ENCODE measurements around the gene FYCO1.

- TF ChIP-seq NFE2L2 (conservative IDR thresholded peaks at IDR 0.05; ENCODE audit: low read length) (no peak), EP300 (IDR thresholded peaks at IDR 0.05) (no peak), MAFK (IDR thresholded peaks at IDR 0.05; ENCODE audit: partially characterized antibody) (no peak), MAZ (IDR thresholded peaks at IDR 0.05; ENCODE audit: borderline replicate concordance, low read depth, low read length) (no peak), ELK1 (IDR thresholded peaks at IDR 0.05; ENCODE audit: low read depth, low read length) (no peak)
Measured at GRCh38 chr3:45980229-45980813, 15.3 kb downstream of the FYCO1 start.

All from A549 (cell line).